DMS114 treated with DMSO at 0.1 percent for 48 hours (cell line): ENCODE results near the gene CMTM8.
A peak's percentile ranks its signal among the peaks of the same experiment; 100 is the strongest.
"Not testable (repeated sequence)": the region's sequence is repeated elsewhere in the genome, so short reads cannot be mapped to it uniquely, and the experiment has no call there.

Experiments used
- DNase-seq: peaks from one replicate; lab custom pipeline; 2025; ENCODE audit not compliant: unreplicated experiment; lab: John Stamatoyannopoulos, UW

CMTM8 gene

DNA sequence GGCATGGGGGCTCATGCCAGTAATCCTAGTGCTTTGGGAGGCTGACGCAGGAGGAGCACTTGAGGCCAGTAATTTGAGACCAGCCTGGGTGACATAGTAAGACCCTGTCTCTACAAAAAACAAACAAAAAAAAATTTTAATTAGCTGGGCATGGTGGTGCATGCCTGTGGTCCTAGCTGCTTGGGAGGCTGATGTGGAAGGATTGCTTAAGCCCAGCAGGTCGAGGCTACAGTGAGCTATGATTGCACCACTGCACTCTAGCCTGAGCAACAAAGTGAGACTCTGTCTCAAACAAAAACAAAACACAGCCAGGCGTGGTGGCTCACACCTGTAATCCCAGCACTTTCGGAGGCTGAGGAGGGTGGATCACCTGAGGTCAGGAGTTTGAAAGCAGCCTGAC, 9.7 kb upstream of the CMTM8 start:
- DNase-seq = not testable (repeated sequence)

DNA sequence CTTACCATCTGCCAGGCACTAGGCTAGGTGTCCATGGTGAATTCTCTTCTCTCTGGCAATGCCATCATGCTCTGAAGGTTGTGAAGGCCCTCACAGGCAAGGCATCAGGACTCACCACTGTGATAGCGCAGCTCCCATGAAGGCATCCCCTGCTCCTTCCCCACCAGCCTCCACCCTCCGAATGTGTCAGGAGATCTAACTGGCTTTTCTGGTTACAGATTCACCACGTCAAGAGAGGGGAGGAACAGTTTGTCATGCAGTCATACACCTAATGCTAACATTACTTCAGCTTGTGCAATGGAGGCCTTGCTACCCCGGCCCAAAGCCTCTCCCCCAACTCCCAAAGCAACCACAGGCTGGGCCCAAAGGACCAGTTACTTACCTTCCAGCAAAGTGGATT, 8.9 kb upstream of the CMTM8 start:
- no peak for DNase-seq

DNA sequence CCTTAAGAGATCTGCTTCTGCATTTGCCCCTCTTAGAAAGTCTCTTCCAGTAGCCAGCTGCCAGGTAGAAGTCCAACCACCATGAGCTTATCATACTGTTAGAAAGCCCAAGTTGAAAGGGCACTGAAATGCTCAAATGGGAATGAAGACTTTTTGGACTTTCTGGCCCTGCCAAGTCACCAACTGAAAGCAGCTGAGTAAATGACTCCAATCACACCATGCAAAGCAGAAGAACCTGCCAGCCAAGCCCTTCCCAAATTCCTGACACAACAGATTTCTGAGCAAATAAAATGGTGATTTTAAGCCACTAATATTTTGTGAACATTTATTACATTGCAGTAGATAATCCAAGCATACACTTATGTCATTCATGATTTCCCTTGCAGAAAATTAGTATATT, 2.1 kb upstream of the CMTM8 start:
- DNase-seq = no peak

DNA sequence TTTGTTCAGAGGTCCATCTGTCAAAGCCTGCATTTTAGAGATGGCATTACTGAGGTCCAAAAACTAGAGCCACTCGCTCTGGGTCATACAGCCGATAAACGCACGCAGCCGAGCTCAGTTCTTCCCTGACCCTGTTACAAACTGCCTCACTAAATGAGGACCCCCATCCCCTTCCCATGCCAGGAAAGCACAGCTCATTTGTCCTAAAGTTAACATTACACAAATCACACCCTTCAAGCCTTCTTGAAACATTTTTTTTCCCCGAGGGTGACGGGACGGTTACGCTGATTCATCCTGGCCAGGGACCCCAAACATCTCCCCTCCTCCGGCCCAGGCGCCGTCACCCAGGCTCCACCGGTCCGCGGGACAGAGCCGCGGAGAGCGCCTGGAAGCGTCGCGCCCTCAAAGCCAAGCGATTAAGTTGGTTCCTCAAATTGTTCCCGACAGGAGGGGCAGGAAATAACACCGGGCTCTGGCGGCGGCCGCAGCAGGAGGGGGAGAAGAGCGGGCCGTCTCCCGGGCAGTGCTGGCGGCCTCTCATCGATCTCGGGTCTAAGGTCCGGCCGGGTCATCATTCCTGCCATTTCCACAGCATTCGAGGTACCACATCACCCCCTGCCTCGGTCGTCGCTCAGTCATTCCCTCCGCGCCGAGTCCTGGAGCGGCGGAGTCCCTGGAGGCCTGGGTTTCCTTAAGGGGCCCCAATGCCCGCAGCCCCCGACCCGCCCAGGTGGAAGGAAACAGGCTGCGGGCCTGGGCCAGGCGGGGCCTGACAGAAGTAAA, 619 bp upstream of the CMTM8 start:
- no peak for DNase-seq

DNA sequence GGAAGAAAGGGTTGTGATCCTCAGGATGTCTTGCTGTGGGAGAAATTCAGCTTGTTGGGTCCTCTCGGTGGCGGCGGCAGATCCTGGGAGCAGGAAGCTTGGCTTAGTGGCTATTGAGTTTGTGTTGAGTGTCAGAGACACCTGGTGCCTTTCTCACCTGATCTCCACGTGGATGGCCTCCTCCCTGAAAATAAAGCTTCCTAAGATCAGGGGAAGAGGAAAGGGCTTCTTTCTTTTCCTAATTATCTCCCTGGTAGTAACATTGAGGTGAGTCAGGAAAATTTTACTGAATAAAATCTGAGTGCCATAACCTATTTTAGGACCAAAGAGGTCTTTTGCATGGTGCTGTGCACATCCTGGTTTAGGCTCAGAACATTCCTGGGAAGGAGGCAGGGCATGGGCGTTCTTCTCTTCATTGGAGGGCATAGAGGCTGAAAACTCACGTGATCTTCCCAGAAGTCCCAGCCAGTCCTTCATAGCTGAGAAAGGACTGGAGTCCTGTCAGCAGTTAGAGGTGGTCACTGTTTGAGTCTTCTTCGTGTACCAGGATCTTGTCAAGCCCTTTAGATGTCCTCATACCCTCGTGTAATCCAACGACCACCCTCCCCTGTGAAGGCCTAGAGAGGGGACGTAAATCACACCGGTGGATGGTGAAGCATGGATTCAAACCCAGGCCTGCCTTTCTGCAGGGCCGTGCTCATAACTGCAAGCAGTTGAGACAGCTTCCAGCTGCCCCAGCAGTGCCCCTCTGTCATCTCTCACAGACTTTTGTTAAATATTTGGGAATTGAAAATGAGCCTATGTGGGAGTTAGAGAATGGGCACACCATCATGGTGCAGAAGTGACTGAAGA, 1.1 kb downstream of the CMTM8 start:
- DNase-seq = peak; percentile 47

DNA sequence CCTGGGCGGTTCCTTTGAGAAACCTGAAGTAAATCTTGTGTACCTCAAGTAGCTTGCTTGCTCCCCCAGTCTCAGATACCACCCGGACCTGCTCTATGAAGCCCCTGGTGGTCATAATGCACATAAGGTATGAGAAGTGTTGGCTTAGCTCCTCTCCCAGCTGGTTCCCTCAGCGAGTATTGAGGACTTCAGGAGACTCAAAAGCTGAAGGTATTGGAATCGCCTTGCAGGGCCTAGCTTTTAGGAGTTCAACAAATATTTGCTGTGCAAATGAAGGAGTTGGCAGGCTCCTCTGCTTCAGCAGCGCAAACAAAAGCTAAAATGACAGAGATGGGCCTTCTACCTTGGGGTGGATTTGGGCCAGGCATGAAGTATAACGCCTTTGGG, 1.7 kb downstream of the CMTM8 start:
- peak; percentile 27 for DNase-seq

DNA sequence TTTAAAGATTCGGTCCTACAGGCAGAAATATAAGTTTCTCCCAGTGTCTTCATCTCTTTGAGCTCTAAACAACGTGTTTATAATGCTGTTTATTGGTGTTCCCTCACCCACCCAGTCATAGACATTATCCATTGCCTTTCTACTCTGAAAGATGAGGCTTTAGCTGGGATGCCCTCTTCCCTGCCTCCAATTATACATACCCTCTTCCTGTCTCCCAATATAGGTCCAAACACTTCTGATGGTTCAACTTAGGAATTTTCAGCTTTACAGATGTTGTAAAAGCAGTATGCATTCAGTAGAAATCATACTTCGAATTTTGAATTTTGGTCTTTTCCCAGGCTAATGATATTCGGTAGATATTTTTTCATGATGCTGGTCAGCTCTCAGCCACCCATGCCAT, 2.6 kb downstream of the CMTM8 start:
- no peak for DNase-seq

DNA sequence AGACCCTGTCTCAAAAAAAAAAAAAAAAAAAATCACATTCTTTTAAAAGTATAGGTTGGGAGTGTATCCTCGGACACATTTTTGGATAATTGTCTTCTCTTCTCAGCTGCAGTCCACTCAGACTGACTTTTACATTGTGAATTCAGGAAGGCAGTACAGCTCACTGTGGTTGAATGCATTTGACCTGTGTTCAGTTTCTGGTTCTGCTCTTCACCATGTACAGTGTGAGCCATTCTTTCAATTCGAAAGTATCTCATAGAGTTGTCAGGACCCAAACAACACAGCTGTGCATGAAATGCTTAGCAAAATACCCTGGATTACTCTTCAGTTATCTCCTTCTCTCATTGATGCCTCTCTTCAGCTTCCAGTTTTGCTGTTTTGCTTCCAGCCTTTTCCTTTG, 5.0 kb downstream of the CMTM8 start:
- DNase-seq = no peak

DNA sequence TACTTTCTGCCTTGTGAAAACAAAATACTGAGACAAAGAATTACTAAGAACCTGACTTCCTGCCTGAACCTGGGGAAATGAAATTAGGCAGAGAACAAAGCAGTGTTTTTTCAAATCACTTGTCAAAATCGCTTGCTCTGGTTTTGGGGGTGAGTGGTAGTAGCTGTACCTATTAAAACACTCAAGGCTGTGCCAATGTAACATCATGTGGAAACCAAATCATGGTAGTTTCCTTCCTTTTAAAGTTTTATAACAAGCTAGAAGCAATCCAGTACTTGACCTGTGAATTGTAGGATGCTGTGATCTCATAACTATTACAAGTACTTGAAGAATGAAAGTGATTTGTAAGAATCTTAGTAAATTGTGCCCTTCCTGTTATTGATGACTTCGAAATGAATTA, 6.7 kb downstream of the CMTM8 start:
- DNase-seq = no peak

DNA sequence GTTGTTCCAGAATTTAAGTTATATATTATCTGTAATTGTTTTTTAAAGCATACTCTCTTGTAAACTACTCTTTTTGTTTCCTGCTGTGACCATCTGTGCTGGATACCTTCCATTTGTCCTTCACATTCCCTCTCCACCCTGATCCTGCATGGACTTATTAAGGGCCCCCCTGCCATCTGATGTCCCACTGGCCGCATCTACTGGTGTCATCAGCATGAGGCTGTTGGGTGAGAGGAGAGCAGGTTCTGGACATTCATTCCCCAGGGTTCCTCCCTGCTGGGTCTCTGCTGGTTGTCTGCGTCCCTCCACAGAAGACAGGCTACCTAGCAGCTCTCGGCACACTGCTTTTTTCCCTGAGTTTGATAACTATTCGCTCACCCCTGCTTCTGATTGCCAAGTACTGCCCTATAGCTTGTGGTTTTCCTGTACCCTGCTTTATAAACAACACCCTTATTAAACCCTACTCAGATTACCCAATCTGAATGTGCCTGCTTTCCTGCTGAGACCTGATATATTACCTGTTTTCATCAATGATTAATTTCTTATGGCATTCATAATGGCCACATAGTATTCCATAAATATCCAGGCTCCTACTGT, 7.7 kb downstream of the CMTM8 start:
- DNase-seq = no peak

DNA sequence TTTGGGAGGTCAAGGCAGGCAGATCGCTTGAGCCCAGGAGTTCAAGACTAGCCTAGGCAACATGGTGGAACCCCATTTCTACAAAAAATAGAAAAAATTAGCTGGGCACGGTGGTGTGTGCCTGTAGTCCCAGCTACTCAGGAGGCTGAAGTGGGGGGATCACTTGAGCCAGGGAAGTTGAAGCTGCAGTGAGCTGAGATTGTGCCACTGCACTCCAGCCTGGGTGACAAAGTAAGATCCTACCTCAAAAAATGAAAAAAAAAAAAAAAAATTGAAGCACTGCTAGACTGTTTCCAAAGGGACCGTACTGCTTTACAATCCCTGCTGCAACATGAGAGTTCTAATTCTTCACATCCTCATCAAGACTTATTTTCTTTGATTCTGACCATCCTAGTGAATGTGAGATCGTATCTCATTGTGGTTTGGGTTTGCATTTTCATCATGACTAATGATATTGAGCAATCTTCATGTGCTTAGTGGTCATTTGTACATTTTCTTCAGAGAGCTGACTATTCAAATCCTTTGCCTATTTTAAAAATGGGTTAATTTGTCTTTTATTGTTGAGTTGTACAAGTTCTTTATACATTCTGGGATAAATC, 10.8 kb downstream of the CMTM8 start:
- DNase-seq = no peak

DNA sequence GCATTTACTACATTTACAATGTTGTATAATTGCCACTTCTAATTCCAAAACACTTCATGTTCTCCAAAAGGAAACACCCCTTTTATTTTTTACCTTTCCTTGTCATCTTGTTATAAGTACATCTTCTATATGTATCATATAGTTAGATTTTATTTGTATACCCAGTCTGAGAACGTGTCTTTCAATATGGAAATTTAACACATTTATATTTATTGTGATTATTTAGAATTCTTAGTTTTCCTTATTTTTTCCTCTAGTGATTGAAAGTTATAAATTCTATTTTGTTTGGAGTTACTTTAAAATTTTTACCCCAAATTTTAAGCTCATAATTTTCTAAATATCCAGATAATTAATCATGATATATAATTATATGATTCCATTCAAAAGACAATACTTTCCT, 15.8 kb downstream of the CMTM8 start:
- DNase-seq = no peak

DNA sequence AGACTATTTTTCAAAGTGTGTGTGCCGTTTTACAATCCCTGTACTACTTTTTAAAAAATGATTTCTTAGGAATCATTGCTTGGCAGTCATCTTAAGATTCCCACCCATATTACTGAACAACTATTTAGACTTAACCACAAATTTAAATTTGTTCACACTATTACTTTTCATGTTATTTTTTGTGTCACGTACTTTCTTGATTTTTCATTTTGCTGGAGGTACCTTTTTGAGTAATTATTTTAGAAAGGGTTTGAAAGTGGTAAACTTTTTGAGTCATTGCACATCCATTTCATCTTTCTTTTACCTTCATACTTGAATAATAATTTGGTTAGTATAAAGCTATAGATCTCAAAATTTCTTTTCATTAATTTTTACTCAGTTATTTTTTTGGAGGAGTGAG, 16.9 kb downstream of the CMTM8 start:
- no peak for DNase-seq

DNA sequence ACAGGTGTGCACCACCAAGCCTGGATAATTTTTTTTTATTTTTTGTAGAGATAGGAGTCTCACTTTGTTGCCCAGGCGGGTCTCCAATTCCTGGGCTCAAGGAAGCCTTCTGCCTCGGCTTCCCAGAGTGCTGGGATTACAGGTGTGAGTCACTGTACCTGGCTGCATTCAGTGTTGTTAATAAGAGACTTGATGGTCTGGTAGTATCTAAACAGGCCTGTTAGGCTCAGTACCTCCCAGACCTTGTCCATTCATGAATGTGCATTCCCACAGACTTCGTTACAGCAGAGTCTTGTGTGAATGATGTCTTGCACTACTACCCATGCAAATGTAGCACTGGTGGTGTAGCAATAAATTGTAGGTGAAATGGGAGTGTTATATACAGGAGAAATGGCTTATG, 17.7 kb downstream of the CMTM8 start:
- DNase-seq = no peak

DNA sequence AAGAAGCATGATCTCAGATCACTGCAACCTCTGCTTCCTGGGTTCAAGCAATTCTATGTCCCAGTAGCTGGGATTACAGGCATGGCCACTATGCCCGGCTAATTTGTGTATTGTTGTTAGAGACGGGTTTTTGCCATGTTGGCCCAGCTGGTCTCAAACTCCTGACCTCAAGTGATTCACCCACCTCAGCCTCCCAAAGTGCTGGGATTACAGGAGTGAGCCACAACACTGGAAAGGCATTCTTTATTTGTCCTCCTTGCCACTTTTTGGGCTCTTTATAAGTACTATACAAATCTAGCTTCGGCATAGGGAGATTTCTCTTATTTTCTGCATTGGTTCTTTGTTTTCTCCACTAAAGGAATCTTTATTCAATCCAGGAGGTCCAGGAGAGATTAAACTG, 18.6 kb downstream of the CMTM8 start:
- DNase-seq = no peak

DNA sequence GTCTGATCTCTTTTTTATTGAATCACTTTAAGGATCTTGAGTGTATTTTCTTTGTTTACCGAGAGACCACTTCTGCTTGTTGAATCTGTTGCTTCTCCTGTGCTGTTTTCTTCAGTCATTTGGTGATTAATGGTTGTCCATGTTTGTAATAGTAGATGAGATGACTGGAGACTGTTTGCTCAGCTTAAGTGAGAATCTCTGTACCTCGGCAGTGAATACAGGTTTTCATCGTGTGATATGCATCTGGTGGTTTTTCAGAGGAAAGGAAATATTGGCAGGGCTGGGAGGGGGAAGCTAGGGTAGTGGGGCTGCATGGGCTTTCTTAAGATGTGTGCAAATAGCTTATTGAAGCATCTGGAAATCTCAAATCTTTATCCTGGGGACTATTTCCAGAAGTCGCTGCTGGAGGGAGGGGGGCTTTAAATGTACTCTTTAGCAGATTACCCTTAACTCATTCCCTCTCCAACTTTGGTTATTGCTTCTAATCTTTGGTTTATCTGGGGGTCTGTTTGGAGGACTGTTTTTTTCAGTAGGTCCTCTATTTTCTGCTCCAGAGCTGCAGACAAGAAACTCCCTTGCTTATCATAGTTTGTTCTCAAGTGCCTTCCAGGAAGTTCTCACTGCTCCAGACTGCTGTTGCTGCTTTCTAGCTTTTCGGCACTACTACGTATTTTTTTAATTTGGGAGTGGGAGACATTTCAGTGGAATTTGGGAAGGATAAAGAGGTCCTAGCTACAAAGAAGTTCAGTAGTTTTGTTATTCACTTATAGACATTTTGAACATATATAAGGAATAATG, 19.4 kb downstream of the CMTM8 start:
- DNase-seq = no peak

DNA sequence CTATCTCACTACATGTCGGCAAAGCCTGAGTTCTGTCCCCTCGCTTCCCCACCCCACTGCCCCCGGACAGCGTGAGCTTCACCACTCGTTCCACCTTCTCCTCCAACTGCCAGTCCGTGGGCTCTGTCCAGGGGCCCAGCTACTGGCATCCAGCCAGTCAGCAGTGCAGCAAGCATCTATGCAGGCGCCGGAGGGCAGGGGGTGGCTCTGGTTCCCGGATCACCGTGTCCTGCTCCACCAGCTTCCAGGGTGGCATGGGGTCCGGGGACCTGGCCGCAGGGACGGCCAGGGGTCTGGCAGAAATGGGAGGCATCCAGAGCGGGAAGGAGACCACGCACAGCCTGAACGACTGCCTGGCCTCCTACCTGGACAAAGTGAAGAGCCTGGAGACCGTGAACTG, 20.4 kb downstream of the CMTM8 start:
- no peak for DNase-seq

DNA sequence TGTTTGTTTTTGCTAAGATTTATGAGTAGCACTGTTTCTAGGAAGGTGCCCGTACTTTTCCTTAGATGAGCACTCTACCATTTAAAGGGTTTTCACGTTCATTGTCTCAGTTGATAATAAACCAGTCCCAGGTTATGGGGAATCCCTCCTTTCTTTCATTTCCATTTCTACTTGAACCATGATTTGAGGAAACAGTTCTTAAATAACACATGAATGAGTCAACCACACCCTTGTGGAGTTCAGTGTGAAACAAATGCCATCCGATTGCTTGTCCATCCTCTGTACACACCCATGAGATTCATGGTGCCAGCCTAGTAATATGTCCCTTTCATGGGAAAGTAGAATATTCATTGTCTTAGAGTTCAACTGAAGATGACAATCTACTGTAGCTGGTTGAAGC, 23.1 kb downstream of the CMTM8 start:
- no peak for DNase-seq

DNA sequence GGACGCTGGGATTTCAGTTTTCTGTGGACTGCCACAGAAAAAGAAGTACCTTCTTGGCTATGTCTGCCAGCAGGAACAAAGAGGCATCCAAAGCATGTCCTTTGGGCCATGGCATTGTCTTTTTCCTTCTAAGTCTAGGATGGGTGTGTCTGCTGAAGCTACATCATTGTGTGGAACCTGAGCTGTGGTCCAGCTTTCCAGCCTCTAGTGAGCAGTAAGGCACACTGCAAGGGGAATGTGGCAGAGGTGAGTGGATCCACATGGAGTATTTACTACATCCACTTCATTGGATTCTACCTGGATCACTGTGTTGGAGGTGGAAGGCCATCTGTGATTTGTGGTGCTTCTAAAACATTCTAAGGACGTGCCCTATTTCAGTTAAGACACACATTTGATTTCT, 23.7 kb downstream of the CMTM8 start:
- no peak for DNase-seq

DNA sequence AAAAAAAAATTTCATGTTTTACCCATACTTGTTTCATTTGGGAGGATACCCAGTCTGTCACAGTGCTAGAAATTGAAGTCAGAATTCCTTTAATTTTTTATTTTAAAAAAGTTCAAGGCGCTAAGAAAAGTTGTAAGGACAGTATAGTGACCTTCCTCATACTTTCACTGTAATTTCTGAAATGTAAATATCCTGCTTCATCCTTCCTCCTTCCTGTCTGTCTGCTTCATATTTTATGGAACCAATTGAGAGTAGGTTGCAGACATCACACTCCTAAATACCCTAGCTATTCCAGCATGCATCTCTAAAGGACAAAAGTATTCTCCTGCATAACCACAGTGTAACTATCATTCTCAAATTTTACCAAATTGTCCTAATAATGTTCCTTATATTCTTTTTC, 35.8 kb downstream of the CMTM8 start:
- no peak for DNase-seq

DNA sequence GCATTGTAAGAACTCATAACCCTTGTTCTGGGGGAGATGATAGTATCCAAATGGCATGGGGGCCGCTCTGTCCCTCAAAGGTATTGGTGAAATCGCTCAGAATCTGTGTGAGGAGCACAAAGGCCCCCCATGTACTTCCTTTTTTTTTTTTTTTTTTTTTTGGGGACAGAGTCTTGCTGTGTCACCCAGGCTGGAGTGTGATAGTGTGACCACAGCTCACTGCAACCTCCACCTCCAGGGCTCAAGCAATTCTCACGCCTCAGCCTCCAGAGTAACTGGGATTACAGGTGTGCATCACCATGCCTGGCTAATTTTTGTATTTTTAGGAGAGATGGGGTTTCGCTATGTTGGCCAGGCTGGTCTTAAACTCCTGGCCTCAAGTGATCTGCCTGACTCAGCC, 37.0 kb downstream of the CMTM8 start:
- no peak for DNase-seq
